Mesenchymal stem cell (in vitro differentiated cells and primary cell): ENCODE data around the gene CLCNKB.
"Not testable (repeated sequence)": the region's sequence is repeated elsewhere in the genome, so short reads cannot be mapped to it uniquely, and the experiment has no call there.

Source experiments
- DNase-seq: peaks from one replicate; pipeline ENCODE4 v3.0.0-alpha.2; 2013
- H2AFZ ChIP-seq: one replicate; pipeline ENCODE4 v1.6.1; 2013; ENCODE audit warnings: low read depth, mild to moderate bottlenecking, control low read depth, inconsistent platforms, low read length, moderate library complexity
- H2AK5ac ChIP-seq: 2 replicates; pipeline ENCODE4 v1.6.1; 2013; ENCODE audit warnings: low read length, moderate library complexity, mild to moderate bottlenecking, inconsistent platforms; ENCODE audit not compliant: severe bottlenecking
- H2BK120ac ChIP-seq: one replicate; pipeline ENCODE4 v1.6.1; 2013; ENCODE audit warnings: low read depth, mild to moderate bottlenecking, inconsistent platforms, low read length, moderate library complexity
- H2BK12ac ChIP-seq, 2 experiments: one replicate each; pipeline ENCODE4 v1.6.1; 2013; ENCODE audit warnings: inconsistent platforms in 2 of 2, low read length in 2 of 2, mild to moderate bottlenecking in 2 of 2, moderate library complexity in 2 of 2, control low read depth in 1 of 2
- H2BK15ac ChIP-seq: one replicate; pipeline ENCODE4 v1.6.1; 2013; ENCODE audit warnings: mild to moderate bottlenecking, low read depth, inconsistent platforms; ENCODE audit not compliant: poor library complexity, severe bottlenecking
- H2BK5ac ChIP-seq: 2 replicates; pipeline ENCODE4 v1.6.1; 2013; ENCODE audit warnings: low read depth, mild to moderate bottlenecking, low read length, control low read depth, inconsistent platforms; ENCODE audit not compliant: poor library complexity, severe bottlenecking
- H3K14ac ChIP-seq, 2 experiments: one replicate each; pipeline ENCODE4 v1.6.1; 2013; ENCODE audit warnings: inconsistent platforms in 2 of 2, low read length in 2 of 2, control low read depth in 1 of 2, mild to moderate bottlenecking in 1 of 2, moderate library complexity in 1 of 2
- H3K18ac ChIP-seq, 2 experiments: one replicate each; pipeline ENCODE4 v1.6.1; 2013; ENCODE audit warnings: inconsistent platforms in 2 of 2, low read length in 2 of 2, control low read depth in 1 of 2, low read depth in 1 of 2, mild to moderate bottlenecking in 1 of 2
- H3K23ac ChIP-seq, 2 experiments: one replicate each; pipeline ENCODE4 v1.6.1; 2013; ENCODE audit warnings: inconsistent platforms in 2 of 2, low read length in 2 of 2, mild to moderate bottlenecking in 2 of 2, moderate library complexity in 2 of 2, control low read depth in 1 of 2
- H3K27ac ChIP-seq: 2 replicates; pipeline ENCODE4 v1.5.1; 2013; ENCODE audit warnings: mild to moderate bottlenecking, moderate library complexity, low read length, control low read depth, inconsistent platforms; ENCODE audit not compliant: poor library complexity, severe bottlenecking
- H3K27me3 ChIP-seq, 2 experiments: 2 replicates each; pipeline versions ENCODE4 v1.6.1 to v1.7.0; 2013; ENCODE audit warnings: low read length in 2 of 2, mild to moderate bottlenecking in 2 of 2, moderate library complexity in 2 of 2, control low read depth in 1 of 2, inconsistent platforms in 1 of 2; ENCODE audit not compliant: control insufficient read depth in 1 of 2, insufficient read depth in 1 of 2
- H3K36me3 ChIP-seq, 2 experiments: 2 replicates each; pipeline versions ENCODE4 v1.6.1 to v1.7.0; 2013; ENCODE audit warnings: low read length in 2 of 2, control low read depth in 1 of 2, inconsistent platforms in 1 of 2, low read depth in 1 of 2, mild to moderate bottlenecking in 1 of 2; ENCODE audit not compliant: insufficient read depth in 2 of 2, control insufficient read depth in 1 of 2
- H3K4ac ChIP-seq, 2 experiments: one replicate each; pipeline ENCODE4 v1.6.1; 2013; ENCODE audit warnings: inconsistent platforms in 2 of 2, low read length in 2 of 2, mild to moderate bottlenecking in 2 of 2, moderate library complexity in 2 of 2, control low read depth in 1 of 2, low read depth in 1 of 2
- H3K4me1 ChIP-seq: 2 replicates; pipeline ENCODE4 v1.6.1; 2013; ENCODE audit warnings: low read depth, low read length, control low read depth; ENCODE audit not compliant: control insufficient read depth, insufficient read depth
- H3K4me2 ChIP-seq: 2 replicates; pipeline ENCODE4 v1.6.1; 2013; ENCODE audit warnings: low read length, mild to moderate bottlenecking, inconsistent platforms; ENCODE audit not compliant: poor library complexity, severe bottlenecking
- H3K4me3 ChIP-seq, 2 experiments: 2 replicates each; pipeline versions ENCODE4 v1.5.1 to v1.7.0; 2013; ENCODE audit warnings: low read length in 2 of 2, mild to moderate bottlenecking in 2 of 2, control low read depth in 1 of 2, low read depth in 1 of 2; ENCODE audit not compliant: insufficient read depth in 1 of 2
- H3K79me1 ChIP-seq: replicated peaks from 2 replicates; pipeline ENCODE4 v1.6.1; 2013; ENCODE audit warnings: mild to moderate bottlenecking, control low read depth, low read length, inconsistent platforms; ENCODE audit not compliant: poor library complexity, severe bottlenecking
- H3K9ac ChIP-seq: 2 replicates; pipeline ENCODE4 v1.7.0; 2013; ENCODE audit warnings: mild to moderate bottlenecking, low read length, moderate library complexity
- H3K9me3 ChIP-seq: 2 replicates; pipeline ENCODE4 v1.7.0; 2013; ENCODE audit warnings: mild to moderate bottlenecking, low read length; ENCODE audit not compliant: control insufficient read depth
- H4K8ac ChIP-seq: one replicate; pipeline ENCODE4 v1.6.1; 2013; ENCODE audit warnings: inconsistent platforms, mild to moderate bottlenecking, low read length, moderate library complexity
- H4K91ac ChIP-seq: one replicate; pipeline ENCODE4 v1.6.1; 2013; ENCODE audit warnings: mild to moderate bottlenecking, low read length, inconsistent platforms
- WGBS: methylation state at CpG from one replicate; pipeline ENCODE4 v1.1.7; 2013; ENCODE audit warnings: mixed read lengths; 5-methylcytosine and 5-hydroxymethylcytosine counted together

CLCNKB gene

DNA sequence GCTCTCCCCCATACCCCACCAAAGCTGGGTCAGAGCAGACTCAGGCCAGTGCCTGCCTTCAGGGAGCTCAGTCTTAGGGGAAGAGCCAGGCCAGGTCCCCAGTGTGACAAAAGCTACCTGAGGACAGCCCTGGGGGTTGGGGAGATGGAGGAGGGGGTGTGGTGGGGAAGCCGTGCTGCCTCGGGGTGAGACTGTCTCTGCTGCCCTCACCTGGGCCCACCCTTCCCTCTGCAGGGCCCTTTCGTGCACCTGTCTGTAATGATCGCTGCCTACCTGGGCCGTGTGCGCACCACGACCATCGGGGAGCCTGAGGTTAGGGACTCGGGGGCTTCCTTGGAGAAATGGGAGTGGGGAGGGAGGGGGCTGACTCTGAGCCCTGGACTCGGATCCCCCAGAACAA is 17.3 kb upstream of the CLCNKB start:
- H2BK120ac ChIP-seq, H3K36me3 ChIP-seq, H3K9me3 ChIP-seq, H4K91ac ChIP-seq, H3K4me3 ChIP-seq, H2AK5ac ChIP-seq, DNase-seq, H3K4me1 ChIP-seq, H3K79me1 ChIP-seq, H3K18ac ChIP-seq, H3K4ac ChIP-seq, H3K4me2 ChIP-seq, H3K27ac ChIP-seq, H3K23ac ChIP-seq, H2BK5ac ChIP-seq, H2AFZ ChIP-seq, H3K9ac ChIP-seq, H4K8ac ChIP-seq, H3K14ac ChIP-seq, H2BK12ac ChIP-seq: not testable (repeated sequence)
- Histone ChIP-seq H2BK15ac (peak overlapping the region; percentile 13), H3K27me3 (peaks cover 4 to 22% of the 10 kb centered on the region in 2 experiments)
- 0% methylated on average over 2 of the region's 10 CpGs for WGBS

DNA sequence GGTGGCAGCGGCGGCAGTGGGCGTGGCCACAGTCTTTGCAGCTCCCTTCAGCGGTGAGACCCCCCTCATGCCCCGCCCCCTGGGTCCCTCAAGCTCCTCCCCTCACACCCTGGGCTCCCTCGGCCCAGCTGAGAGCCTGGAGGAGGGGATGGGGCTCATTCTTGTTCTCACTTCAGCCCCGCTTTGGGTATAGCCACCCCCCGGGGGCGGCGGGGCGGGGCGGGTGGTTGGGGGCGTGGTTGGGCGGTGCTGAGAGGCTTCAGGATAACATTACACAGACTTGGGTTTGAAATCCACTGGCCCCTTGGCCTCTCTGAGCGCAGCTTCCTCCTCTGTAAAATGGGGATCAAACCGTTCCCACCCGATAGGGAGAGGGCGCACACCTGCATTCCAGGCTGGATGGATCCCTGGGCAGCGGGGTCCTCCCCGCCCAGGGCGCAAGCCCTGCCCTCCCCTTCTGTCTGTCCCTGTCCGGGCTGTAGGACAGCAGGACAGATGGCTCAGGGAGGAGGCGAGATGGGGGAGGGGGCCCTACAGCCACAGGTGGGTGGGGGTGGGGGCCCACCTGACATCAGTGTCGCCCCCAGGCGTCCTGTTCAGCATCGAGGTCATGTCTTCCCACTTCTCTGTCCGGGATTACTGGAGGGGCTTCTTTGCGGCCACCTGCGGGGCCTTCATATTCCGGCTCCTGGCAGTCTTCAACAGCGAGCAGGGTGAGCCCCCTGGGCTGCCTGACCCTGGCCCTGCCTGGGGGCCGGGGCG is 16.7 kb upstream of the CLCNKB start:
- Histone ChIP-seq H3K4me2 (peak overlapping the region; percentile 55), H4K8ac (no peak overlapping the region), H3K9me3 (no peaks in the 10 kb centered on the region), H2BK5ac (no peak overlapping the region), H3K4ac (no peak overlapping the region), H3K23ac (no peak overlapping the region), H3K18ac (no peak overlapping the region), H3K14ac (no peak overlapping the region), H3K4me1 (peaks cover 6% of the 10 kb centered on the region), H3K79me1 (no peaks in the 10 kb centered on the region), H2BK15ac (no peak overlapping the region), H3K9ac (no peak overlapping the region), H2BK12ac (no peak overlapping the region), H3K27me3 (peaks cover 4 to 22% of the 10 kb centered on the region in 2 experiments), H4K91ac (no peak overlapping the region), H3K36me3 (no peaks in the 10 kb centered on the region), H2BK120ac (no peak overlapping the region), H2AFZ (no peak overlapping the region), H3K4me3 (no peak overlapping the region), H3K27ac (no peak overlapping the region), H2AK5ac (no peak overlapping the region)
- no peak for DNase-seq
- WGBS, result 20% methylated on average over 30 of the region's 33 CpGs

DNA sequence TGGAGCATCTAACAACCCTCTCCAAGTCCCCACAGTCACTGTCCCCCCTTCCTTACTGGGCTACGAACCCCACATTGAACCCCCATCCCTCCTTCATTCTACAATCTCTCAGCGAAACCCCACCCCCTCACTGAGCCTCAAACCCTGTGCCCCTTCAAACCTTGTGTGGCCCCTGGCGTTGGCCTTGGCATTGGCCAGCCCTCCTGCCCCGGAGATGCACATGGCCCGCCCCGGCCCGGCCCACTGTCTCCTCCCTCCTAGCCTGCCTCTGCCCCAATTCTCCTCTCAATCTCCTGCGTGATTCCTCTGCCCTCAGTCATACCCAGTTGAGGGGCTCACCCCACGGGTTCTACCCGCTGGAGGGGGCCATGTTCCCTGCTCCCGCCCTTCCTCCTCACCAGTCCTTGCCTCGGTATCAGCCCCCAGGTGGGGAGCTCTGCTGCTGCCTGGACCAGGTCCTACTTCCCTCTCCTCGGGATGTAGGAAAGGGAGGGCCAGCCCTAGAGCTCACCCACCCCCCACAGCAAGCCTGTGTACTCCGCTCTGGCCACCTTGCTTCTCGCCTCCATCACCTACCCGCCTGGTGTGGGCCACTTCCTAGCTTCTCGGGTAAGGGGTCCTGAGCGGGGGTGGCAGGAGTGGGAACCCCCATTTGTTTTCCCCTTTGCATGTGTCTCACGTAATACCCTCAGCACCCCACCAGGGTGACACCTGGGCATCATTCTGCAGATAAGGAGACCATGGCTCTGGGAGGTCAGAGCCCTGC is 15.2 kb upstream of the CLCNKB start:
- no peaks in the 10 kb centered on the region for H3K36me3 ChIP-seq
- no peak overlapping the region for H2BK120ac ChIP-seq
- no peak overlapping the region for H2AFZ ChIP-seq
- H3K27ac ChIP-seq, result no peak overlapping the region
- no peak overlapping the region for H3K4ac ChIP-seq
- H3K9ac ChIP-seq, result no peak overlapping the region
- H3K27me3 ChIP-seq, result peaks cover 4 to 22% of the 10 kb centered on the region in 2 experiments
- no peaks in the 10 kb centered on the region for H3K9me3 ChIP-seq
- H3K18ac ChIP-seq, result no peak overlapping the region
- DNase-seq, result no peak
- no peak overlapping the region for H4K91ac ChIP-seq
- H3K79me1 ChIP-seq, result no peaks in the 10 kb centered on the region
- H2BK12ac ChIP-seq, result no peak overlapping the region
- H4K8ac ChIP-seq, result no peak overlapping the region
- no peak overlapping the region for H3K4me2 ChIP-seq
- H3K4me1 ChIP-seq, result peaks cover 6% of the 10 kb centered on the region
- H2AK5ac ChIP-seq, result no peak overlapping the region
- H3K14ac ChIP-seq, result no peak overlapping the region
- H3K23ac ChIP-seq, result no peak overlapping the region
- WGBS, result 76% methylated on average over 18 of the region's 19 CpGs
- no peak overlapping the region for H2BK5ac ChIP-seq
- no peak overlapping the region for H3K4me3 ChIP-seq
- no peak overlapping the region for H2BK15ac ChIP-seq

DNA sequence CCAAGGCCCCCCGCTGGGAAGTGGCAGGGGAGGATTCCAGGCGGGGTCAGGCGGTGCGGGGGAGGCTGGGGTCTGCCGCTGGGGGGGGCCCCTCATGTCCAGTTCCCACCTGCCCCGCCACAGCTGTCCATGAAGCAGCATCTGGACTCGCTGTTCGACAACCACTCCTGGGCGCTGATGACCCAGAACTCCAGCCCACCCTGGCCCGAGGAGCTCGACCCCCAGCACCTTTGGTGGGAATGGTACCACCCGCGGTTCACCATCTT is 14.6 kb upstream of the CLCNKB start:
- H2BK12ac ChIP-seq, H2BK5ac ChIP-seq, H2AFZ ChIP-seq, H3K79me1 ChIP-seq, H4K8ac ChIP-seq, H2BK120ac ChIP-seq, H3K9me3 ChIP-seq, H3K9ac ChIP-seq, DNase-seq, H3K18ac ChIP-seq, H3K4me2 ChIP-seq, H3K4me1 ChIP-seq, H3K23ac ChIP-seq, H3K4me3 ChIP-seq, H3K27ac ChIP-seq, H4K91ac ChIP-seq, H3K36me3 ChIP-seq, H2BK15ac ChIP-seq, H2AK5ac ChIP-seq, H3K4ac ChIP-seq, H3K14ac ChIP-seq: not testable (repeated sequence)
- H3K27me3 ChIP-seq, result peaks cover 4 to 22% of the 10 kb centered on the region in 2 experiments
- 80% methylated on average over 13 of the region's 13 CpGs for WGBS
